Common myeloid progenitor, CD34-positive (primary cell): Measurements from ENCODE around the gene MED15.
A peak's percentile ranks its signal among the peaks of the same experiment; 100 is the strongest.

ENCODE experiments used
- CTCF ChIA-PET: fragments of 350-600 bp; sonication (Branson Sonifier 250); formaldehyde crosslinking; loops from one replicate; lab custom pipeline; 2021; ENCODE audit warnings: antibody characterized with exemption; lab: Charles Lee
- POLR2A ChIA-PET: fragments of 350-600 bp; sonication (Branson Sonifier 250); formaldehyde crosslinking; loops from one replicate; lab custom pipeline; 2021; ENCODE audit warnings: antibody characterized with exemption; lab: Charles Lee
- DNase-seq, 3 donors: peaks; one replicate each; pipeline versions ENCODE4 v3.0.0 to v3.0.0-alpha.2; 2013
- H3K27ac ChIP-seq, 2 experiments: 1 replicate in 1 of 2; 2 replicates in 1 of 2; pipeline ENCODE4 v1.7.0; 2013; ENCODE audit warnings: inconsistent platforms in 2 of 2, low read length in 2 of 2, mild to moderate bottlenecking in 2 of 2, low read depth in 1 of 2, moderate library complexity in 1 of 2; ENCODE audit not compliant: severe bottlenecking in 2 of 2, insufficient read depth in 1 of 2, poor library complexity in 1 of 2
- H3K27me3 ChIP-seq, 5 experiments: replicated peaks in 2 of 5; 1 replicate in 3 of 5; 2 replicates in 2 of 5; pipeline versions ENCODE4 v1.6.1 to v1.7.0; 2013; ENCODE audit warnings: low read length in 4 of 5, mild to moderate bottlenecking in 2 of 5, moderate library complexity in 2 of 5, inconsistent platforms in 1 of 5; ENCODE audit not compliant: insufficient read depth in 5 of 5, control insufficient read depth in 4 of 5
- H3K36me3 ChIP-seq, 4 experiments: 1 replicate in 2 of 4; 2 replicates in 2 of 4; pipeline versions ENCODE4 v1.6.1 to v1.7.0; 2013; ENCODE audit warnings: low read length in 3 of 4, control low read depth in 1 of 4, mild to moderate bottlenecking in 1 of 4; ENCODE audit not compliant: control insufficient read depth in 4 of 4, insufficient read depth in 4 of 4
- H3K4me1 ChIP-seq, 4 experiments: 1 replicate in 3 of 4; 2 replicates in 1 of 4; pipeline versions ENCODE4 v1.6.1 to v1.7.1; 2013; ENCODE audit warnings: low read length in 3 of 4, mild to moderate bottlenecking in 3 of 4, control low read depth in 1 of 4, inconsistent platforms in 1 of 4, moderate library complexity in 1 of 4; ENCODE audit not compliant: control insufficient read depth in 4 of 4, insufficient read depth in 4 of 4; ENCODE audit errors: control extremely low read depth in 1 of 4
- H3K4me3 ChIP-seq, 7 experiments: 1 replicate in 4 of 7; 2 replicates in 3 of 7; pipeline versions ENCODE4 v1.5.1 to v1.7.0; 2013; ENCODE audit warnings: mild to moderate bottlenecking in 7 of 7, low read length in 6 of 7, moderate library complexity in 6 of 7, inconsistent platforms in 2 of 7, low read depth in 2 of 7, control low read depth in 1 of 7; ENCODE audit not compliant: insufficient read depth in 4 of 7, control insufficient read depth in 1 of 7; ENCODE audit errors: extremely low read depth in 1 of 7
- H3K9me3 ChIP-seq, 5 experiments: 1 replicate in 4 of 5; 2 replicates in 1 of 5; pipeline versions ENCODE4 v1.6.1 to v1.7.1; 2013; ENCODE audit warnings: low read length in 4 of 5, mild to moderate bottlenecking in 2 of 5, inconsistent platforms in 1 of 5, low read depth in 1 of 5, moderate library complexity in 1 of 5; ENCODE audit not compliant: control insufficient read depth in 4 of 5, insufficient read depth in 2 of 5; ENCODE audit errors: control extremely low read depth in 1 of 5
- WGBS: methylation state at CpG from one replicate; pipeline ENCODE4 v1.1.5; 2013; ENCODE audit not compliant: insufficient coverage; 5-methylcytosine and 5-hydroxymethylcytosine counted together

MED15 gene

GRCh38 chr22:20531404-20532201 lies 24.2 kb downstream of the MED15 start:
- no peak overlapping the region for H3K4me3 ChIP-seq
- no peaks in the 10 kb centered on the region for H3K9me3 ChIP-seq
- WGBS = 81% methylated on average over 13 of the region's 15 CpGs
- H3K4me1 ChIP-seq = peaks cover 0 to 40% (median 29%) of the 10 kb centered on the region in 4 experiments
- CTCF ChIA-PET = interaction anchor here (0.6 to 1.6 kb wide), 3 partner anchors 19 to 112 kb away, joined by 3 to 4 read pairs (median 3); no protein-coding TSS in a partner anchor
- peaks cover 10 to 66% (median 21%) of the 10 kb centered on the region in 4 experiments for H3K36me3 ChIP-seq
- H3K27me3 ChIP-seq = no peaks in the 10 kb centered on the region
- H3K27ac ChIP-seq = peak overlapping the region in 1 of 2 experiments; percentile 9
- POLR2A ChIA-PET = no interaction called here
- DNase-seq = no peak

GRCh38 chr22:20532256-20532993 lies 25.0 kb downstream of the MED15 start:
- CTCF ChIA-PET = interaction anchor here (1.4 to 2.0 kb wide), 3 partner anchors 9 to 113 kb away, joined by 3 to 9 read pairs (median 4); no protein-coding TSS in a partner anchor
- POLR2A ChIA-PET = interaction anchor here (0.5 kb wide), 1 partner anchor 8 kb away, joined by 3 read pairs; no protein-coding TSS in a partner anchor
- no peak for DNase-seq
- H3K4me3 ChIP-seq = no peak overlapping the region
- H3K9me3 ChIP-seq = no peaks in the 10 kb centered on the region
- peaks cover 8 to 69% (median 25%) of the 10 kb centered on the region in 4 experiments for H3K36me3 ChIP-seq
- 98% methylated on average over 7 of the region's 10 CpGs for WGBS
- no peaks in the 10 kb centered on the region for H3K27me3 ChIP-seq
- H3K4me1 ChIP-seq = peaks cover 0 to 40% (median 28%) of the 10 kb centered on the region in 4 experiments
- peak overlapping the region in 1 of 2 experiments; percentile 35 for H3K27ac ChIP-seq

- ChIA-PET POLR2A (no interaction called here), CTCF (interaction anchor here (1.5 to 2.0 kb wide), 3 partner anchors 10 to 36 kb away, joined by 3 to 9 read pairs (median 4); no protein-coding TSS in a partner anchor)
- Histone ChIP-seq H3K9me3 (no peaks in the 10 kb centered on the region), H3K36me3 (peaks cover 10 to 70% (median 25%) of the 10 kb centered on the region in 4 experiments), H3K27ac (peak overlapping the region in 1 of 2 experiments; percentile 35), H3K4me1 (peaks cover 0 to 40% (median 28%) of the 10 kb centered on the region in 4 experiments), H3K27me3 (no peaks in the 10 kb centered on the region), H3K4me3 (no peak overlapping the region)
- DNase-seq = no peak
- 94% methylated on average over 7 of the region's 11 CpGs for WGBS
Measured at GRCh38 chr22:20533095-20533878, 25.9 kb downstream of the MED15 start.

- Histone ChIP-seq H3K27me3 (no peaks in the 10 kb centered on the region), H3K36me3 (peaks cover 7 to 70% (median 23%) of the 10 kb centered on the region in 4 experiments), H3K27ac (no peak overlapping the region), H3K4me1 (peaks cover 0 to 35% (median 23%) of the 10 kb centered on the region in 4 experiments), H3K9me3 (no peaks in the 10 kb centered on the region), H3K4me3 (no peak overlapping the region)
- POLR2A ChIA-PET = no interaction called here
- DNase-seq = no peak
- WGBS = 85% methylated on average over 2 of the region's 3 CpGs
- CTCF ChIA-PET = interaction anchor here (1.5 to 2.0 kb wide), 2 partner anchors 10 to 35 kb away, joined by 3 to 9 read pairs; no protein-coding TSS in a partner anchor
Measured at GRCh38 chr22:20533879-20534265, 26.5 kb downstream of the MED15 start.

- Histone ChIP-seq H3K9me3 (no peaks in the 10 kb centered on the region), H3K27ac (no peak overlapping the region), H3K36me3 (peaks cover 7 to 62% (median 30%) of the 10 kb centered on the region in 4 experiments), H3K4me3 (no peak overlapping the region), H3K4me1 (peaks cover 0 to 22% (median 9%) of the 10 kb centered on the region in 4 experiments), H3K27me3 (no peaks in the 10 kb centered on the region)
- ChIA-PET POLR2A (no interaction called here), CTCF (no interaction called here)
- no peak for DNase-seq
- 94% methylated on average over 10 of the region's 12 CpGs for WGBS
Measured at GRCh38 chr22:20536590-20537324, 29.3 kb downstream of the MED15 start.

- Histone ChIP-seq H3K27ac (no peak overlapping the region), H3K36me3 (peaks cover 9 to 56% (median 35%) of the 10 kb centered on the region in 4 experiments), H3K4me1 (peaks cover 0 to 17% (median 6%) of the 10 kb centered on the region in 4 experiments), H3K9me3 (no peaks in the 10 kb centered on the region), H3K27me3 (no peaks in the 10 kb centered on the region), H3K4me3 (no peak overlapping the region)
- DNase-seq = no peak
- ChIA-PET POLR2A (no interaction called here), CTCF (interaction anchor here (1.1 kb wide), 2 partner anchors 10 to 28 kb away, joined by 3 to 4 read pairs; no protein-coding TSS in a partner anchor)
- WGBS = 100% methylated on average over 3 of the region's 3 CpGs
Measured at GRCh38 chr22:20537325-20537756, 29.9 kb downstream of the MED15 start.
